Measurements from ENCODE around the gene FITM2.

DNA sequence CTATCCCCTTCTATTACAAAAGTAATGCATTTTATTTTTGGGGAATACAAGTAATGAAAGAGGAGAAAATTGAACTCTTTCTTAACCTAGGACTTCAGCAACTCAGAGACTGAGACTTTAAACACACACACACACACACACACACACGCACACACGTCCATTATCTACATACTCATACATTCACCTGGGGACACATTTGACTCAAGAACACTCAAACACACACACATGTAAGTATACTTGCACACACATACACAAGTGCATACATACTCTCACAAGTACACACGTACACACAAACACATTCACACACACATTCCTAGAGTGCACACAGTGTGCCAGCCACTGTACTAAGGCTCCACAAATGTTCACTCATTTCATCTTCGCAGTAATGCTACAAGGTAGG, 23.7 kb upstream of the FITM2 start:
- TF ChIP-seq CTCF (IDR thresholded peaks at IDR 0.05) (no peak), POLR2AphosphoS5 (IDR thresholded peaks at IDR 0.05) (no peak)

Data from upper lobe of left lung (tissue), 4 donors.